ENCODE measurements around the gene MPG. TPM values are rescaled to one million over a fixed set of nuclear protein-coding genes. Genes with fewer than 3 reads are reported as not detected.

Gene MPG
- total RNA-seq, 1 experiment from 2014 or later = 85.7 TPM

- no peak overlapping the region for H3K27ac ChIP-seq (ENCODE audit: low read length)
- TF ChIP-seq CTCF (IDR thresholded peaks at IDR 0.05) = no peak
- no peak for TF ChIP-seq SIN3A (IDR thresholded peaks at IDR 0.05; ENCODE audit: borderline replicate concordance, insufficient read depth, low read depth, low read length)
- no peak for TF ChIP-seq POLR2AphosphoS5 (IDR thresholded peaks at IDR 0.05; ENCODE audit: low read depth, low read length)
- no peak for TF ChIP-seq TCF7L2 (IDR thresholded peaks at IDR 0.05; ENCODE audit: low read depth, low read length)
- TF ChIP-seq REST (IDR thresholded peaks at IDR 0.05; ENCODE audit: insufficient read depth in 1 of 2, low read depth in 2 of 2, low read length in 1 of 2) = no peak
- no peaks in the 10 kb centered on the region for H3K9me3 ChIP-seq (ENCODE audit: control insufficient read depth, insufficient read depth, low read depth, low read length)
- DNase-seq (ENCODE audit: low read depth, low spot score) (no peak), ATAC-seq (no peak)
- intact Hi-C loops (cut with micrococcal nuclease; ENCODE audit: unreplicated experiment) = no loop called here
- BruUV-seq (replicated peaks) = no TSS peak
- ChIA-PET POLR2A (no interaction called here), CTCF (no interaction called here)
- H3K36me3 ChIP-seq (ENCODE audit: control insufficient read depth, insufficient read depth, low read length) = no peaks in the 10 kb centered on the region
- no peak overlapping the region for H3K4me3 ChIP-seq (ENCODE audit: low read depth in 2 of 2, low read length in 2 of 2)
- no peaks in the 10 kb centered on the region for H3K4me1 ChIP-seq (ENCODE audit: control insufficient read depth, insufficient read depth, low read length)
- H3K27me3 ChIP-seq (ENCODE audit: control insufficient read depth, insufficient read depth, low read length) = no peaks in the 10 kb centered on the region
- in situ Hi-C loops (cut with HindIII; ENCODE audit: low pct_unique_long_range_greater_than_20kb, low sequenced_read_pairs) = no loop called here
Observed at GRCh38 chr16:102060-102855, 24.2 kb downstream of the MPG start.

GRCh38 chr16:104355-104754 is 26.3 kb downstream of the MPG start:
- H3K36me3 ChIP-seq (ENCODE audit: control insufficient read depth, insufficient read depth, low read length) = 0 out of 2 replicates have a peak, but pooled peaks cover 1% of the 10 kb centered on the region
- no peaks in the 10 kb centered on the region for H3K4me1 ChIP-seq (ENCODE audit: control insufficient read depth, insufficient read depth, low read length)
- no peak for ATAC-seq
- ChIA-PET CTCF (interaction anchor here (1.0 kb wide), 1 partner anchor 76 kb away, joined by 3 read pairs; the partner anchor contains the start of gene HBQ1), POLR2A (no interaction called here)
- H3K27ac ChIP-seq (ENCODE audit: low read length) = no peak overlapping the region
- DNase-seq (ENCODE audit: low read depth, low spot score) = no peak
- in situ Hi-C loops (cut with HindIII; ENCODE audit: low pct_unique_long_range_greater_than_20kb, low sequenced_read_pairs) (no loop called here), intact Hi-C loops (cut with micrococcal nuclease; ENCODE audit: unreplicated experiment) (no loop called here)
- H3K9me3 ChIP-seq (ENCODE audit: control insufficient read depth, insufficient read depth, low read depth, low read length) = no peaks in the 10 kb centered on the region
- no peak overlapping the region for H3K4me3 ChIP-seq (ENCODE audit: low read depth in 2 of 2, low read length in 2 of 2)
- BruUV-seq (replicated peaks) = no TSS peak
- H3K27me3 ChIP-seq (ENCODE audit: control insufficient read depth, insufficient read depth, low read length) = no peaks in the 10 kb centered on the region
- no peak for TF ChIP-seq CTCF (IDR thresholded peaks at IDR 0.05)
- no peak for TF ChIP-seq TCF7L2 (IDR thresholded peaks at IDR 0.05; ENCODE audit: low read depth, low read length)
- TF ChIP-seq SIN3A (IDR thresholded peaks at IDR 0.05; ENCODE audit: borderline replicate concordance, insufficient read depth, low read depth, low read length) = no peak
- no peak for TF ChIP-seq POLR2AphosphoS5 (IDR thresholded peaks at IDR 0.05; ENCODE audit: low read depth, low read length)
- no peak for TF ChIP-seq REST (IDR thresholded peaks at IDR 0.05; ENCODE audit: insufficient read depth in 1 of 2, low read depth in 2 of 2, low read length in 1 of 2)
